SK-N-SH (cell line): ENCODE measurements around the gene THSD4.
A peak's percentile ranks its signal among the peaks of the same experiment; 100 is the strongest.

Source experiments
- CTCF ChIP-seq: fragments of 200-600 bp; sonication (generic); IDR thresholded peaks from 2 replicates; pipeline ENCODE4 v1.6.1; 2017; ENCODE audit warnings: antibody characterized with exemption, mild to moderate bottlenecking, moderate library complexity
- EP300 ChIP-seq, 2 experiments: IDR thresholded peaks; 2 replicates each; pipeline versions ENCODE4 v1.4.0 to v1.6.1; 2012; ENCODE audit warnings: borderline replicate concordance in 1 of 2, low read depth in 1 of 2, low read length in 1 of 2
- GATA2 ChIP-seq: sonication (generic); formaldehyde crosslinking; IDR thresholded peaks from 2 replicates; pipeline ENCODE4 v1.5.0; 2020; ENCODE audit warnings: mild to moderate bottlenecking, missing genetic modification reagents
- NFIC ChIP-seq: IDR thresholded peaks from 2 replicates; pipeline ENCODE4 v1.4.0; 2012; ENCODE audit warnings: borderline replicate concordance
- RAD21 ChIP-seq: IDR thresholded peaks from 2 replicates; pipeline ENCODE4 v1.6.1; 2012; ENCODE audit warnings: mild to moderate bottlenecking, low read length
- SMC3 ChIP-seq: IDR thresholded peaks from 2 replicates; pipeline ENCODE4 v1.6.1; 2012; ENCODE audit warnings: low read depth, low read length, improper control_type of control experiment
- TCF12 ChIP-seq: IDR thresholded peaks from 2 replicates; pipeline ENCODE4 v1.4.0; 2012
- TEAD4 ChIP-seq: IDR thresholded peaks from 2 replicates; pipeline ENCODE4 v1.4.0; 2012; ENCODE audit warnings: mild to moderate bottlenecking, borderline replicate concordance; ENCODE audit not compliant: insufficient read depth
- YY1 ChIP-seq: IDR thresholded peaks from 2 replicates; pipeline ENCODE4 v1.4.0; 2012; ENCODE audit warnings: low read depth, mild to moderate bottlenecking

- TF ChIP-seq YY1, result no peak
- no peak for TF ChIP-seq CTCF
- TF ChIP-seq RAD21, result no peak
- TF ChIP-seq NFIC, result peak; percentile 42; the same call in 1 of the 2 replicates
- no peak for TF ChIP-seq GATA2
- TF ChIP-seq TEAD4, result no peak
- peak in 1 of 2 experiments; percentile 75; a peak in 1 of 4 replicates for TF ChIP-seq EP300 (IDR thresholded peaks at IDR 0.05; ENCODE audit: borderline replicate concordance in 1 of 2, low read depth in 1 of 2, low read length in 1 of 2)
- TF ChIP-seq SMC3, result no peak
- peak; percentile 87 for TF ChIP-seq TCF12
These were observed 564.6 kb downstream of the THSD4 start for GRCh38 chr15:71679793-71680353.
